SK-N-SH (cell line): ENCODE data around the gene ELF4. TPM values are rescaled to one million over a fixed set of nuclear protein-coding genes. Genes with fewer than 3 reads are reported as not detected.

Experiments
- CTCF ChIA-PET: fragments of 300-600, 350-600 bp; formaldehyde crosslinking; extraction: SDS; loops from one replicate; lab custom pipeline; 2021; lab: Yijun Ruan, JAX
- POLR2A ChIA-PET: fragments of 350-600 bp; sonication (Branson Sonifier 250); formaldehyde crosslinking; extraction: SDS; loops from one replicate; lab custom pipeline; 2020; ENCODE audit warnings: antibody characterized with exemption, inconsistent platforms; lab: Yijun Ruan, JAX
- DNase-seq: peaks from one replicate; pipeline ENCODE4 v3.0.0; 2012
- H2AFZ ChIP-seq: fragments of 200-600 bp; sonication (generic); 2 replicates; pipeline ENCODE4 v1.8.1; 2016; ENCODE audit warnings: antibody characterized with exemption, mild to moderate bottlenecking, low read depth
- H3F3A ChIP-seq: fragments of 200-600 bp; sonication (generic); replicated peaks from 2 replicates; pipeline ENCODE3; 2016; ENCODE audit warnings: antibody characterized with exemption, mild to moderate bottlenecking; ENCODE audit not compliant: insufficient read depth
- H3K27ac ChIP-seq, 2 experiments: fragments of 200-500 bp in 1 of 2; fragments of 200-600 bp in 1 of 2; sonication (Bioruptor generic) in 1 of 2; sonication (generic), shearing (Covaris generic) in 1 of 2; 2 replicates each; pipeline versions ENCODE4 v1.5.1 to v1.6.1; 2014 to 2016; ENCODE audit warnings: low read depth in 2 of 2, inconsistent platforms in 1 of 2, low read length in 1 of 2, mild to moderate bottlenecking in 1 of 2, mixed read lengths in 1 of 2
- H3K27me3 ChIP-seq: fragments of 200-600 bp; sonication (generic), shearing (Covaris generic); 2 replicates; pipeline ENCODE4 v1.6.1; 2016; ENCODE audit warnings: mixed run types; ENCODE audit not compliant: insufficient read depth
- H3K36me3 ChIP-seq, 2 experiments: fragments of 200-500 bp in 1 of 2; fragments of 200-600 bp in 1 of 2; sonication (Bioruptor generic) in 1 of 2; sonication (generic) in 1 of 2; replicated peaks in 1 of 2; 2 replicates each; pipeline versions ENCODE3 to v1.5.1; 2014 to 2016; ENCODE audit warnings: low read length in 1 of 2, mild to moderate bottlenecking in 1 of 2; ENCODE audit not compliant: insufficient read depth in 2 of 2, control insufficient read depth in 1 of 2
- H3K4me1 ChIP-seq, 2 experiments: fragments of 200-500 bp in 1 of 2; fragments of 200-600 bp in 1 of 2; sonication (Bioruptor generic) in 1 of 2; sonication (generic), shearing (Covaris generic) in 1 of 2; 2 replicates each; pipeline versions ENCODE4 v1.5.1 to v1.6.1; 2014 to 2016; ENCODE audit warnings: low read depth in 1 of 2, low read length in 1 of 2, mixed run types in 1 of 2; ENCODE audit not compliant: insufficient read depth in 2 of 2, control insufficient read depth in 1 of 2
- H3K4me2 ChIP-seq: fragments of 200-600 bp; sonication (generic), shearing (Covaris generic); 2 replicates; pipeline ENCODE4 v1.6.1; 2017; ENCODE audit warnings: mixed run types
- H3K4me3 ChIP-seq, 2 experiments: fragments of 200-500 bp in 1 of 2; fragments of 200-600 bp in 1 of 2; sonication (Bioruptor generic) in 1 of 2; sonication (generic), shearing (Covaris generic) in 1 of 2; 2 replicates each; pipeline versions ENCODE4 v1.5.1 to v1.8.1; 2014 to 2016; ENCODE audit warnings: low read depth in 2 of 2, inconsistent platforms in 1 of 2, low read length in 1 of 2, mild to moderate bottlenecking in 1 of 2, mixed read lengths in 1 of 2, moderate library complexity in 1 of 2
- H3K79me2 ChIP-seq: fragments of 200-600 bp; sonication (generic); 2 replicates; pipeline ENCODE4 v1.8.1; 2017; ENCODE audit warnings: mild to moderate bottlenecking; ENCODE audit not compliant: insufficient read depth
- H3K9ac ChIP-seq: fragments of 200-600 bp; sonication (generic); 2 replicates; pipeline ENCODE4 v1.6.1; 2017; ENCODE audit warnings: mixed run types
- H3K9me2 ChIP-seq: fragments of 200-600 bp; sonication (generic); 2 replicates; pipeline ENCODE4 v1.6.1; 2017; ENCODE audit warnings: mixed run types
- H3K9me3 ChIP-seq: fragments of 200-600 bp; sonication (generic); 2 replicates; pipeline ENCODE4 v1.6.1; 2017; ENCODE audit warnings: mixed run types, mild to moderate bottlenecking, moderate library complexity
- H4K20me1 ChIP-seq: fragments of 200-600 bp; sonication (generic); 2 replicates; pipeline ENCODE4 v1.6.1; 2017; ENCODE audit warnings: mild to moderate bottlenecking, mixed run types; ENCODE audit not compliant: insufficient read depth
- CHD2 ChIP-seq: fragments of 150-350 bp; IDR thresholded peaks from 2 replicates; pipeline ENCODE4 v1.6.1; 2018; ENCODE audit warnings: low read length; ENCODE audit not compliant: partially characterized antibody
- CTCF ChIP-seq: fragments of 200-600 bp; sonication (generic); IDR thresholded peaks from 2 replicates; pipeline ENCODE4 v1.6.1; 2017; ENCODE audit warnings: antibody characterized with exemption, mild to moderate bottlenecking, moderate library complexity
- ELF1 ChIP-seq: IDR thresholded peaks from 2 replicates; pipeline ENCODE4 v1.4.0; 2012
- EZH2phosphoT487 ChIP-seq: fragments of 200-600 bp; sonication (generic); IDR thresholded peaks from 2 replicates; pipeline ENCODE4 v1.6.1; 2017; ENCODE audit warnings: low read depth, mixed run types, mild to moderate bottlenecking, antibody characterized with exemption, moderate library complexity, borderline replicate concordance
- FOSL2 ChIP-seq: IDR thresholded peaks from 2 replicates; pipeline ENCODE4 v1.4.0; 2012; ENCODE audit warnings: low read depth, mild to moderate bottlenecking, moderate library complexity, borderline replicate concordance
- FOXM1 ChIP-seq: IDR thresholded peaks from 2 replicates; pipeline ENCODE4 v1.4.0; 2012; ENCODE audit warnings: low read depth, mild to moderate bottlenecking
- GABPA ChIP-seq: IDR thresholded peaks from 2 replicates; pipeline ENCODE4 v1.4.0; 2012; ENCODE audit warnings: low read depth, mild to moderate bottlenecking
- JUND ChIP-seq: IDR thresholded peaks from 2 replicates; pipeline ENCODE4 v1.4.0; 2012
- MXI1 ChIP-seq: IDR thresholded peaks from 2 replicates; pipeline ENCODE4 v1.6.1; 2012; ENCODE audit warnings: mild to moderate bottlenecking, low read depth, low read length, improper control_type of control experiment
- POLR2AphosphoS5 ChIP-seq: IDR thresholded peaks from 2 replicates; pipeline ENCODE4 v1.6.1; 2012; ENCODE audit warnings: low read depth, low read length
- RAD21 ChIP-seq: IDR thresholded peaks from 2 replicates; pipeline ENCODE4 v1.6.1; 2012; ENCODE audit warnings: mild to moderate bottlenecking, low read length
- RCOR1 ChIP-seq: fragments of 150-350 bp; IDR thresholded peaks from 2 replicates; pipeline ENCODE4 v1.6.1; 2017; ENCODE audit warnings: antibody characterized with exemption, low read length
- RFX5 ChIP-seq: IDR thresholded peaks from 2 replicates; pipeline ENCODE4 v1.6.1; 2012; ENCODE audit warnings: mild to moderate bottlenecking, improper control_type of control experiment, low read length
- TAF1 ChIP-seq: IDR thresholded peaks from 2 replicates; pipeline ENCODE4 v1.6.1; 2012; ENCODE audit warnings: low read depth, mild to moderate bottlenecking, low read length, moderate library complexity, borderline replicate concordance
- TCF12 ChIP-seq: IDR thresholded peaks from 2 replicates; pipeline ENCODE4 v1.4.0; 2012
- USF1 ChIP-seq: IDR thresholded peaks from 2 replicates; pipeline ENCODE4 v1.4.0; 2012; ENCODE audit warnings: low read depth, borderline replicate concordance
- YY1 ChIP-seq: IDR thresholded peaks from 2 replicates; pipeline ENCODE4 v1.4.0; 2012; ENCODE audit warnings: low read depth, mild to moderate bottlenecking
- WGBS: methylation state at CpG from one replicate; pipeline ENCODE4 v1.1.6; 2017; ENCODE audit warnings: low lambda C conversion rate; 5-methylcytosine and 5-hydroxymethylcytosine counted together
- polyA plus RNA-seq, 3 experiments: library from polyadenylated mRNA; depleted of rRNA; stranded (reverse); fragments of >200 nt; gene quantifications; 2 replicates each; pipeline ENCODE4 v1.2.3, GENCODE V29; 2012
- TF ChIP-seq, protein P1 (sequence below): fragments of 150-350 bp; IDR thresholded peaks from 2 replicates; pipeline ENCODE4 v1.6.1; 2016; ENCODE audit warnings: mild to moderate bottlenecking, low read depth, low read length
- TF ChIP-seq, protein P2 (sequence below): IDR thresholded peaks from 2 replicates; pipeline ENCODE4 v1.6.1; 2012; ENCODE audit warnings: mild to moderate bottlenecking, low read depth, low read length, moderate library complexity

Gene ELF4
- polyA plus RNA-seq, 1 of the 3 experiments (the other 2 are of a cell fraction): 9.6 TPM

DNA sequence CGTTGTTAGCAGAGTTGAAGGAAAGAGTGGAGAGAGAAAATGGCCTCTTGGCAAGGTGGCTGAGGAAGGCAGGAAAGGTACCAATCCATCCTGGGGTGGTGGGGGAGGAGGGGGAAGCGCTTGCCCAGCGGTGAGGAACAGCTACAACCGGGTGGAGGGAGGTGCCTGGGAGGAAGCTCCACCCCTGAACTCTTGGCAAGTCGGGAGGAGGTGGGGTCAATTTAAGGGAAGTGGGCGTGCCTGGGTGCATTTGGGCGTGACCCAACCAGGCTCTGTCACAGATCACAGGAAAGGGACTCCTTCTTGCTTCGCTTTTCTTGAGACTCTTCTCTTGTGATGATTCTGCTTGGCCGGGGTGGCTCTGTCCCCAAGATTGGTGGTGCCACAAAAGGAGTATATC lies 86.2 kb downstream of the ELF4 start:
- CTCF ChIA-PET: interaction anchor here (0.8 to 1.6 kb wide), 2 partner anchors 56 to 99 kb away, joined by 3 to 5 read pairs; no protein-coding TSS in a partner anchor
- Histone ChIP-seq H3K9me2 (no peaks in the 10 kb centered on the region), H3K27ac (no peak overlapping the region), H3K9me3 (no peaks in the 10 kb centered on the region), H3K36me3 (peaks cover 0 to 40% of the 10 kb centered on the region in 2 experiments), H3K4me1 (no peaks in the 10 kb centered on the region), H3K4me3 (no peak overlapping the region), H3K9ac (no peak overlapping the region), H3K79me2 (no peaks in the 10 kb centered on the region), H3F3A (no peaks in the 10 kb centered on the region), H2AFZ (no peak overlapping the region)
- peak; percentile 44 for DNase-seq
- WGBS: 46% methylated on average over 9 of the region's 9 CpGs
- no peak for TF ChIP-seq GABPA
- no peak for TF ChIP-seq JUND
- TF ChIP-seq RAD21: no peak
- no peak for TF ChIP-seq USF1
- no peak for TF ChIP-seq CTCF
- TF ChIP-seq EZH2phosphoT487: no peak
- TF ChIP-seq, protein P1, sequence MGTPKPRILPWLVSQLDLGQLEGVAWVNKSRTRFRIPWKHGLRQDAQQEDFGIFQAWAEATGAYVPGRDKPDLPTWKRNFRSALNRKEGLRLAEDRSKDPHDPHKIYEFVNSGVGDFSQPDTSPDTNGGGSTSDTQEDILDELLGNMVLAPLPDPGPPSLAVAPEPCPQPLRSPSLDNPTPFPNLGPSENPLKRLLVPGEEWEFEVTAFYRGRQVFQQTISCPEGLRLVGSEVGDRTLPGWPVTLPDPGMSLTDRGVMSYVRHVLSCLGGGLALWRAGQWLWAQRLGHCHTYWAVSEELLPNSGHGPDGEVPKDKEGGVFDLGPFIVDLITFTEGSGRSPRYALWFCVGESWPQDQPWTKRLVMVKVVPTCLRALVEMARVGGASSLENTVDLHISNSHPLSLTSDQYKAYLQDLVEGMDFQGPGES: no peak
- TF ChIP-seq TAF1: no peak
- no peak for TF ChIP-seq MXI1
- TF ChIP-seq RFX5: no peak
- TF ChIP-seq CHD2: no peak
- no peak for TF ChIP-seq FOXM1
- TF ChIP-seq ELF1: no peak
- TF ChIP-seq TCF12: no peak
- no peak for TF ChIP-seq POLR2AphosphoS5
- TF ChIP-seq FOSL2: no peak
- TF ChIP-seq RCOR1: no peak
- TF ChIP-seq, protein P2, sequence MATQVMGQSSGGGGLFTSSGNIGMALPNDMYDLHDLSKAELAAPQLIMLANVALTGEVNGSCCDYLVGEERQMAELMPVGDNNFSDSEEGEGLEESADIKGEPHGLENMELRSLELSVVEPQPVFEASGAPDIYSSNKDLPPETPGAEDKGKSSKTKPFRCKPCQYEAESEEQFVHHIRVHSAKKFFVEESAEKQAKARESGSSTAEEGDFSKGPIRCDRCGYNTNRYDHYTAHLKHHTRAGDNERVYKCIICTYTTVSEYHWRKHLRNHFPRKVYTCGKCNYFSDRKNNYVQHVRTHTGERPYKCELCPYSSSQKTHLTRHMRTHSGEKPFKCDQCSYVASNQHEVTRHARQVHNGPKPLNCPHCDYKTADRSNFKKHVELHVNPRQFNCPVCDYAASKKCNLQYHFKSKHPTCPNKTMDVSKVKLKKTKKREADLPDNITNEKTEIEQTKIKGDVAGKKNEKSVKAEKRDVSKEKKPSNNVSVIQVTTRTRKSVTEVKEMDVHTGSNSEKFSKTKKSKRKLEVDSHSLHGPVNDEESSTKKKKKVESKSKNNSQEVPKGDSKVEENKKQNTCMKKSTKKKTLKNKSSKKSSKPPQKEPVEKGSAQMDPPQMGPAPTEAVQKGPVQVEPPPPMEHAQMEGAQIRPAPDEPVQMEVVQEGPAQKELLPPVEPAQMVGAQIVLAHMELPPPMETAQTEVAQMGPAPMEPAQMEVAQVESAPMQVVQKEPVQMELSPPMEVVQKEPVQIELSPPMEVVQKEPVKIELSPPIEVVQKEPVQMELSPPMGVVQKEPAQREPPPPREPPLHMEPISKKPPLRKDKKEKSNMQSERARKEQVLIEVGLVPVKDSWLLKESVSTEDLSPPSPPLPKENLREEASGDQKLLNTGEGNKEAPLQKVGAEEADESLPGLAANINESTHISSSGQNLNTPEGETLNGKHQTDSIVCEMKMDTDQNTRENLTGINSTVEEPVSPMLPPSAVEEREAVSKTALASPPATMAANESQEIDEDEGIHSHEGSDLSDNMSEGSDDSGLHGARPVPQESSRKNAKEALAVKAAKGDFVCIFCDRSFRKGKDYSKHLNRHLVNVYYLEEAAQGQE: no peak
- no peak for TF ChIP-seq YY1
- TF ChIP-seq, all 33 proteins: peak for 0
- H3K4me2 ChIP-seq: no peak overlapping the region
- H4K20me1 ChIP-seq: peaks cover 6% of the 10 kb centered on the region
- peaks cover 21% of the 10 kb centered on the region for H3K27me3 ChIP-seq
- POLR2A ChIA-PET: no interaction called here
